ENCODE data around the gene TFEC. TPM values are rescaled to one million over a fixed set of nuclear protein-coding genes. Genes with fewer than 3 reads are reported as not detected.

The TFEC gene
- total and polyA plus RNA-seq, 2 experiments from 2014 or later = not detected

GRCh38 chr7:115976651-115977050 is 53.9 kb downstream of the TFEC start (continued):
- TF ChIP-seq EZH2 (IDR thresholded peaks at IDR 0.05; ENCODE audit: low read depth, unreplicated experiment) (no peak), CTCF (conservative IDR thresholded peaks at IDR 0.05; ENCODE audit: low read depth in 2 of 2) (no peak), POLR2AphosphoS5 (IDR thresholded peaks at IDR 0.05; ENCODE audit: low read depth) (no peak)

- Histone ChIP-seq H3K27me3 (ENCODE audit: insufficient read depth) (no peaks in the 10 kb centered on the region), H3K4me3 (no peak overlapping the region), H2AFZ (no peak overlapping the region), H3K4me1 (ENCODE audit: insufficient read depth) (no peaks in the 10 kb centered on the region), H4K20me1 (replicated peaks; ENCODE audit: insufficient read depth) (no peaks in the 10 kb centered on the region), H3K27ac (ENCODE audit: low read depth) (no peak overlapping the region), H3K36me3 (ENCODE audit: insufficient read depth) (no peaks in the 10 kb centered on the region), H3F3A (replicated peaks; ENCODE audit: low read depth) (no peaks in the 10 kb centered on the region), H3K4me2 (no peak overlapping the region), H3K79me2 (replicated peaks; ENCODE audit: insufficient read depth) (no peaks in the 10 kb centered on the region), H3K9me2 (ENCODE audit: insufficient read depth) (no peaks in the 10 kb centered on the region)
- Mint-ChIP-seq H3K27me3 (ENCODE audit: insufficient read depth, low read depth, poor library complexity) (no peaks in the 10 kb centered on the region), H3K4me1 (no peaks in the 10 kb centered on the region), H3K36me3 (ENCODE audit: low read depth) (no peaks in the 10 kb centered on the region), H3K4me3 (no peak overlapping the region), H3K9me3 (no peaks in the 10 kb centered on the region), H3K27ac (no peak overlapping the region)
- DNase-seq (ENCODE audit: low spot score) = no peak
- ATAC-seq = no peak
- TF ChIP-seq REST (IDR thresholded peaks at IDR 0.05; ENCODE audit: unreplicated experiment) (no peak), POLR2AphosphoS5 (IDR thresholded peaks at IDR 0.05; ENCODE audit: low read depth) (no peak), ZNF114 (CRISPR knock-in tag; IDR thresholded peaks at IDR 0.05) (no peak), ZNF462 (CRISPR knock-in tag; IDR thresholded peaks at IDR 0.05) (no peak), ZNF331 (CRISPR knock-in tag; IDR thresholded peaks at IDR 0.05; ENCODE audit: low read depth) (no peak), EZH2phosphoT487 (IDR thresholded peaks at IDR 0.05; ENCODE audit: unreplicated experiment) (no peak), STAT1 (IDR thresholded peaks at IDR 0.05; ENCODE audit: unreplicated experiment) (no peak), CREB1 (CRISPR knock-in tag; IDR thresholded peaks at IDR 0.05; ENCODE audit: low read depth) (no peak), JUNB (IDR thresholded peaks at IDR 0.05; ENCODE audit: unreplicated experiment) (no peak), CTCF (conservative IDR thresholded peaks at IDR 0.05; ENCODE audit: low read depth in 2 of 2) (no peak), EZH2 (IDR thresholded peaks at IDR 0.05; ENCODE audit: low read depth, unreplicated experiment) (no peak)
These were observed 54.8 kb downstream of the TFEC start for GRCh38 chr7:115975766-115976165.

All from GM23338 (cell line).